Activated CD4-positive, alpha-beta T cell treated with anti-CD3 and anti-CD28 coated beads, Interleukin-2, amount 50 U/mL, for 1 hour (primary cell): ENCODE data around the gene SMARCC1.
"Not testable (repeated sequence)": the region's sequence is repeated elsewhere in the genome, so short reads cannot be mapped to it uniquely, and the experiment has no call there.

Experiments used
- DNase-seq: peaks from one replicate; pipeline ENCODE4 v3.0.0-alpha.2; 2020

The SMARCC1 gene

DNA sequence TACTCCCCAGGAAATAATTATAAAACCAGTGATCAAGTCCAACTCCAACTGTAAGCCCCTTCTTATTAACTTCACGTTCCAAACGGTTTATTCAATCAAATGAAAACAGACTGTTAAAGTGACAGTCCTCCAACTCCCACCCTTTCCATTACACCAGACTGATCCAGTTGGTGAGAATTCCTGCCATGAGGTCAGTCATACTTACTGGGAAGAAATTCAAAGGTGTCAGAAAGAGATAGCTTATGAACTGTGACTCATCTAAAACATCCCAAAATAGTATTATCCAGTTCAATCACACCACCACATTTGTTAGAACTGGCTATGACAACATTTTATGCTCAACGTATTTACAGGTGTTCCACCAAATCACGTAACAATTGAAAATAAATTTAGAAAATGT is 19.5 kb downstream of the SMARCC1 start:
- DNase-seq: no peak

DNA sequence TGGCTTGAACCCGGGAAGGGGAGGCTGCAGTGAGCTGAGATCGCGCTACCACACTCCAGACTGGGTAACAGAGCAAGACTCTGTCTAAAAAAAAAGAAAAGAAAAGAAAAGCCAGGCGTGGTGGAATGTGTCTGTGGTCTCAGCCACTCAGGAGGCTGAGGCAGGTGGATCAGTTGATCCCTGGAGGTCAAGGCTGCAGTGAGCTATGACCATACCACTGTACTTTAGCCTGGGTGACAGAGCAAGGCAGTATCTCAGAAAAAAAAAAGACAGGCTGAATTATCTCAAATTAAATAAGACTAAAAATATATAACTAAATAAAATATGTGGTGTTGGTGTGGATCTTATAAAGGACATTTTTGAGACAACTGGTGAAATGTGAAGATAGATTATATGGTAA is 20.6 kb downstream of the SMARCC1 start:
- no peak for DNase-seq

GRCh38 chr3:47760207-47760606 is 21.5 kb downstream of the SMARCC1 start:
- DNase-seq: not testable (repeated sequence)

DNA sequence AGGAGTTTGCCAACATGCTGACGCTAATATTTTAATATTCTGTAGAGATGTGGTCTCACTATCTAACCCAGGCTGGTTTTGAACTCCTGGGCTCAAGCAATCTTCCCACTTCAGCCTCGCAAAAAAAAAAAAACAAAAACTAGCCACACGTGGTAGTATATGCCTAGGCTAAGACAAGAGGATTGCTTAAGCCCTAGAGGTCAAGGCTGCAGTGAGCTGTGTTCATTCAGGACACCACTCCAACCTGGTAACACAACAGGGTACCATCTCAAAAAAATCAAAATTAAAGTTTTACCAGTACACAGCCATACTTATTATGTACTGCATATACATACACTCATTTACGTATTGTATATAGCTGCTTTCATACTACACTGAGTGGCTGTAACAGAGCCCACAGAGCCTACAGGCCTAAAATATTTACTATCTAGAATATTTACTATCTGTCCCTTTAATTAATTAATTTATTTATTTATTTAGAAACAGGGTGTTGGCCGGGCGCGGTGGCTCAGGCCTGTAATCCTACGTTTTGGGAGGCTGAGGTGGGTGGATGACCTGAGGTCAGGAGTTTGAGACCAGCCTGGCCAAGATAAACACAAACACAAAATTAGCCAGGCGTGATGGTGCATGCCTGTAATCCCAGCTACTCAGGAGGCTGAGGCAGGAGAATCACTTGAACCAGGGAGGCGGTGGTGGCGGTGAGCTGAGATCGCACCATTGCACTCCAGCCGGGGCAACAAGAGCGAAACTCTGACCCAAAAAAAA is 23.2 kb downstream of the SMARCC1 start:
- no peak for DNase-seq

DNA sequence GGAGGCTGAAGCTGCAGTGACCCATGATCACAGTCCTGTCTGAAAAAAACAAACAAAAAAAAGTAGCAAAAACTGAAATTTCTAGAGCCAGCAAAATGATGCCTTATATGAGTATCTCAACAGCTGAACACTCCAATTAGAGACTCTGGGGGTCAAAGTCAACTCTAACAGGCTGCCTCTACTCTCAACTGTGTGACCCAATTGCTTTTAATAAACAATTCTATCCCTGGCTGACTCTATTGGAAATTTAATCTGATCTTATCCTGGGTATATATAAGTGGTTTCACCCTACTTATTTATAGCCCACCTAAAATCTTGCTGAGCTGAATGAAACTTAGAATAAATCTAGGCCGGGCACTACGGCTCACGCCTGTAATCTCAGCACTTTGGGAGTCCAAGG is 29.0 kb downstream of the SMARCC1 start:
- DNase-seq: no peak

- not testable (repeated sequence) for DNase-seq
Observed at GRCh38 chr3:47750811-47751354, 30.8 kb downstream of the SMARCC1 start.

- no peak for DNase-seq
Observed at GRCh38 chr3:47747558-47747957, 34.1 kb downstream of the SMARCC1 start.

DNA sequence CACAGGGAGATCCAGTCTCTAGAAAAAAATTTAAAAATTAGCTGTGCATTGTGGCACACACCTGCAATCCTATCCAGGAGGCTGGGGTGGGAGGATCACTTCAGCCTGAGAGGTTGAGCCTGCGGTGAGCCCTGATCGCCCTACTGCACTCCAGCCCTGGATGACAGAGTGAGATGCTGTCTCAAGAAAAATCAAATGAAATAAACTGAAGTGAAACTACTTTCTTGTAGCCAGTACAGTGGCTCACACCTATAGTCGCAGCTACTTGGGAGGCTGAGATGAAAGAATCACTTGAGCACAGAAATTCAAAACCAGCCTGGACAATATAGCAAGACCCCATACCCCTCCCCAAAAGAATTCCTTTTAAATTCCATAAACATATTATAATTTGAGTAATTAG is 35.4 kb downstream of the SMARCC1 start:
- no peak for DNase-seq

DNA sequence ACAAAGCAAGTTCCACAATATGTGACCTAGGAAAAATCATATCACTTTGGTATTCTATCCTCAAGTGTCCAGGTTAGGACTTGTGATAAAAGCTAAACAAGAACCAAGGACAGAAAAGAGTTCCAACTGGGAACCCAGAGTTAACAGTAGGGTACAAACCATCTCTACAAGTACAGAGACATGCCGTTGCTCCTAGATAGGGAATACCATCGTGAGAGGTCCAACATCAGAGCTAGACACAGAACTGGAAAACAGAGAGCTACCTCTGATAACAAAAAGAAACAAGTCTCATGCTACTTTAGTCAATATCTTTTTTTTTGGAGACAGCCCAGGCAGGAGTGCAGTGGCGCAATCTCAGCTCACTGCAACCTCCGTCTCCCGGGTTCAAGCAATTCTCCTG is 37.8 kb downstream of the SMARCC1 start:
- no peak for DNase-seq

DNA sequence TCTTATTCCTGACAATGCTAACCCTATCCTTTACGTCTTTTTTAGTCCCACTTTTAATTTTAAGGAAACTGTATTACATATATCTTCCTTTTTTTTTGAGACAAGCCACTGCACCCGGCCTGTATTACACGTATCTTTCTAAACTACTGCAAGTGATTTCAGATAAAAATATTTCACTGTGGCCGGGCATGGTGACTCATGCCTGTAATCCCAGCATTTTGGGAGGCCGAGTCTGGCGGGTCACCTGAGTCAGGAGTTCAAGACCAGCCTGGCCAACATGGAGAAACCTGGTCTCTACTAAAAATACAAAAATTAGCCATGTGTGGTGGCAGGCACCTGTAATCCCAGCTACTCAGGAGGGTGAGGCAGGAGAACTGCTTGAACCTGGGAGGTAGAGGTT is 38.3 kb downstream of the SMARCC1 start:
- not testable (repeated sequence) for DNase-seq

- DNase-seq: no peak
Observed at GRCh38 chr3:47741925-47742324, 39.8 kb downstream of the SMARCC1 start.

DNA sequence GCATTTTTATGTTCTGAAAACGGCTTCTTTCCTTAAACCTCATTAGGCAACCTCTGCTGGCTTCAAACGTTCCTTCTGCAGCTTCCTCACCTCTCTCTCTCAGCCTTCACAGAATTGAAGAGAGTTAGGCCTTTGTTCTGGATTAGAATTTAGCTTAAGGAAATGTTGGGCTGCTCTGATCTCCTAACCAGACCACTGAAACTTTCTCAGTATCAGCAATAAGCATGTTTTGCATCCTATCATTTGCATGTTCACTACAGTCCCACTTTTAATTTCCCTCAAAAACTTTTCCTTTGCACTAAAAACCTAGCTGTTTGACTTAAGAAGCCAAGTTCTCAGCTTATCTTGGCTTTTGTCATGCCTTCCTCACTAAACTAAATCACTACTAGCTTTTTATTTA is 49.5 kb downstream of the SMARCC1 start:
- no peak for DNase-seq

DNA sequence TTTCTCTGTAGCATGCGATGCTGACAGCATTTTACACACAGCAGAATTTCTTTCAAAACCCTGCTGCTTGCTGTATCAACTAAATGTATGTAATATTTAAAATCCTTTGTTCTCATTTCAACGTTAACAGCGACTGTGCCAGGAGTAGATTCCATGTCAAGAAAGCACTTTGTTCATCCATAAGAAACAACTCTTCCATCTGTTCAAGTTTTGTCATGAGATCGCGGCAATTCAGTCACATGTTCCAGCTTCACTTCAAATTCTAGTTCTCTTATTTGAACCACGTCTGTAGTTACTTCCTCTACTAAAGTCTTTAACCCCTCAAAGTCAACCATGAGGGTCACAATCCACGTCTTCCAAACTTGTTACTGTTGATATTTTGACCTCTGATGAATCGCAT is 50.6 kb downstream of the SMARCC1 start:
- no peak for DNase-seq

- no peak for DNase-seq
Observed at GRCh38 chr3:47722859-47723258, 58.8 kb downstream of the SMARCC1 start.

DNA sequence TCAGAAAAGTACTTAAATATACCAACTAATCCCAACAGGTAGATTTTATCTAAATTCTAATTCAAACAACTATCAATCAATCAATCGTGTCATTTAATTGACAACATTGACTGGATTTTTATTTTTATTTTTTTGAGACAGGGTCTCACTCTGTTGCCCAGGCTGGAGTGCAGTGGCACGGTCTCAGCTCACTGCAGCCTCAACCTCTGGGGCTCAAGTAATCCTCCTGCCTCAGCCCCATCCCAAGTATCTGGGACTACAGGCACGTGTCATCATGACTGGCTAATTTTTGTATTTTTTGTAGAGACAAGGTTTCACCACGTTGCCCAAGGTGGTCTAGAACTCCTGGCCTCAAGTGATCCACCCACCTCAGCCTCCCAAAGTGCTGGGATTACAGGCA is 64.2 kb downstream of the SMARCC1 start:
- not testable (repeated sequence) for DNase-seq

- no peak for DNase-seq
Observed at GRCh38 chr3:47716656-47717055, 65.0 kb downstream of the SMARCC1 start.

GRCh38 chr3:47715928-47716327 is 65.8 kb downstream of the SMARCC1 start:
- no peak for DNase-seq

DNA sequence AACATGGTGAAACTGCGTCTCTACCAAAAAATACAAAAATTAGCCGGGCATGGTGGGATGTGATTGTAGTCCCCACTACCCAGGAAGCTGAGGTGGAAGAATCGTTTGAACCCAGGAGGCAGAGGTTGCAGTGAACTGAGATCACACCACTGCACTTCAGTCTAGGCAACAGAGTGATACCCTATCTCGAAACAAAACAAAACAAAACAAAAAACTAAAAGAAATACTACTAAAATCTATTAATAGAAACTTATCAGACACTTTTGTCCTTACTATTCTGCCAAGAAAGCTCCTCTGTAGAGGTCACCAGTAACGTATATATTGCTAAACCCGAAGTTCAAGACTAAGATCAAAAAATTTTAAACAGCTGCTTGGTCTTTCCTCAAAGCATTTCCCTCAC is 67.1 kb downstream of the SMARCC1 start:
- DNase-seq: no peak

- no peak for DNase-seq
Observed at GRCh38 chr3:47713655-47714054, 68.0 kb downstream of the SMARCC1 start.

DNA sequence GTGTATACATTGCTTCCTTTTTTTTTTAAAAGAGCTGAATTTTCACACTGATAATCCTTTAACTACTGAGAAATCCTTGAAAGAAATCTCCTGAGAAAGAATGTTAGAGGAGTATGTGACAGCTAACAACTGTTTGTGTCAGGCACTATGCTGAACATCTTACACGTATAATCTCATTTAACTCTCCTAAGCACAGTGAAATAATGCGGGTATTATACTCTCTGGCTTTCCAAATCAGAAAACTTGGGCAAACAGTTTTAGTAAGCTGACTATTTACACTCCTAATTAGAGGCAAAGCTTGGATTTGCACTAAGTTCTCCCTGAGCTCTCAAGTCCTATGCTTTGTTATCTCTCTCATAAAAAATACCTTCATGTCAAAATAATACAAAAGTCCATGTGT is 69.3 kb downstream of the SMARCC1 start:
- no peak for DNase-seq

- no peak for DNase-seq
Observed at GRCh38 chr3:47711596-47711995, 70.1 kb downstream of the SMARCC1 start.

GRCh38 chr3:47705391-47705790 is 76.3 kb downstream of the SMARCC1 start:
- no peak for DNase-seq

GRCh38 chr3:47704237-47704612 is 77.5 kb downstream of the SMARCC1 start:
- no peak for DNase-seq

DNA sequence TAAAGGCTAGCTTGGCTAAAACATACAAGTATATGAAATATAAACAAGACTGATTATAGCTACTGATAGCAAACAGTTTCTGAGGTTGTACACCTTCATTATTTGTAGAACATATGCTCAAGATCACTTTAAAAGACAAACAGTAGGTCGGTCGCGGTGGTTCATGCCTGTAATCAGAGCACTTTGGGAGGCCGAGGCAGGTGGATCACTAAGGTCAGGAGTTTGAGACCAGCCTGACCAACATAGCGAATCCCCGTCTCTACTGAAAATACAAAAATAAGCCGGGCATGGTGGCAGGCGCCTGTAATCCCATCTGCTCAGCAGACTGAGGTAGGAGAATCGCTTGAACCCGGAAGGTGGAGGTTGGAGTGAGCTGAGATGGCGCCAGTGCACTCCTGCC is 80.3 kb downstream of the SMARCC1 start:
- no peak for DNase-seq

DNA sequence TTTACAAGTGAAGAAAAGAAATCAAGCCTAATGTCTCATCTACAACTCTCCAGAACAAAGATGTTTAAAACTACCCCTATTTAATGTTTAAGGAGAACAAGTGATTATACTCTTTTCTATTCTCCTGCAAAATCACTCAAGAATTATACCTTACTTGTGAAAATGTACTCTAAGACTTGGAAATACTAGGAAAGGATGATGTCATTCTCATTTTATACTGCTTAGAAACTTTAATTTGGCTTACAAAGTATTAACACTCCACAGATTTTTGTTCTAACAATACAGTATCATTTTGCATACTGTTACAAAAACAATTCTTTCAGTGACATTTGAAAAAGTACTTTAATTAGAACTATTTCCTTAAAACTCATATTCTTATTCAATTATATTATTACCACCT is 89.5 kb downstream of the SMARCC1 start:
- DNase-seq: no peak
